ENCODE data around the gene SH3RF3.

The SH3RF3 gene

GRCh38 chr2:109184368-109184767 is 55.4 kb downstream of the SH3RF3 start:
- no peak for DNase-seq

GRCh38 chr2:109185338-109185737 is 56.3 kb downstream of the SH3RF3 start:
- no peak for DNase-seq

GRCh38 chr2:109185821-109186570 is 57.0 kb downstream of the SH3RF3 start:
- no peak for DNase-seq

GRCh38 chr2:109186656-109187250 is 57.7 kb downstream of the SH3RF3 start:
- no peak for DNase-seq

- no peak for DNase-seq
Measured at GRCh38 chr2:109187711-109188495, 58.9 kb downstream of the SH3RF3 start.

- DNase-seq: no peak
Measured at GRCh38 chr2:109188496-109188890, 59.5 kb downstream of the SH3RF3 start.

- DNase-seq: no peak
Measured at GRCh38 chr2:109188898-109189297, 59.9 kb downstream of the SH3RF3 start.

- DNase-seq: no peak
Measured at GRCh38 chr2:109189751-109190150, 60.7 kb downstream of the SH3RF3 start.

- DNase-seq: no peak
Measured at GRCh38 chr2:109193807-109194619, 65.0 kb downstream of the SH3RF3 start.

GRCh38 chr2:109194620-109194937 is 65.6 kb downstream of the SH3RF3 start:
- no peak for DNase-seq

- DNase-seq: no peak
Measured at GRCh38 chr2:109195193-109196045, 66.4 kb downstream of the SH3RF3 start.

- no peak for DNase-seq
Measured at GRCh38 chr2:109196081-109196875, 67.3 kb downstream of the SH3RF3 start.

- DNase-seq: no peak
Measured at GRCh38 chr2:109197491-109198418, 68.8 kb downstream of the SH3RF3 start.

- no peak for DNase-seq
Measured at GRCh38 chr2:109199790-109200189, 70.8 kb downstream of the SH3RF3 start.

- DNase-seq: no peak
Measured at GRCh38 chr2:109200616-109201464, 71.8 kb downstream of the SH3RF3 start.

GRCh38 chr2:109201465-109202327 is 72.7 kb downstream of the SH3RF3 start:
- no peak for DNase-seq

GRCh38 chr2:109202486-109202885 is 73.5 kb downstream of the SH3RF3 start:
- no peak for DNase-seq

Data from activated CD4-positive, alpha-beta T cell treated with anti-CD3 and anti-CD28 coated beads, Interleukin-10, Interleukin-2, amounts not matched to agents 100 ng/mL and 50 ng/mL, durations not matched to agents 16 hours and 8 hours (primary cell).